Right lobe of liver (tissue), 6 donors: ENCODE data around the gene NDUFV2. TPM values are rescaled to one million over a fixed set of nuclear protein-coding genes. Genes with fewer than 3 reads are reported as not detected.

ENCODE experiments used
- ATAC-seq, 4 donors: fragments of 200-7000 bp; cut with Tn5 transposase; one replicate each; pipeline ENCODE4 v1.9.1; 2020; ENCODE audit warnings: mild to moderate bottlenecking in 4 of 4, moderate library complexity in 4 of 4
- DNase-seq, 3 donors: peaks; one replicate each; pipeline ENCODE4 v3.0.0-alpha.2; 2020
- H3K27ac ChIP-seq, 3 donors: fragments of 200-600 bp; one replicate each; pipeline ENCODE4 v1.8.0; 2022
- H3K27me3 ChIP-seq, 2 donors: fragments of 200-600 bp; one replicate each; pipeline ENCODE4 v1.8.0; 2022
- H3K36me3 ChIP-seq, 4 donors: fragments of 200-600 bp; sonication (generic) in 1 of 4; one replicate each; pipeline versions ENCODE4 v1.5.1 to v1.8.0; 2017 to 2022; ENCODE audit warnings: control low read depth in 1 of 4
- H3K4me1 ChIP-seq, 4 donors: fragments of 200-600 bp; sonication (generic) in 1 of 4; one replicate each; pipeline versions ENCODE4 v1.5.1 to v1.8.0; 2017 to 2022; ENCODE audit warnings: control low read depth in 1 of 4
- H3K4me3 ChIP-seq, 3 donors: fragments of 200-600 bp; one replicate each; pipeline ENCODE4 v1.8.0; 2022
- H3K9me3 ChIP-seq, 4 donors: fragments of 200-600 bp; sonication (generic) in 1 of 4; one replicate each; pipeline versions ENCODE4 v1.5.1 to v1.8.0; 2017 to 2022; ENCODE audit warnings: control low read depth in 1 of 4
- CTCF ChIP-seq, 4 donors: fragments of 200-600 bp in 3 of 4; fragments of 450-650 bp in 1 of 4; IDR thresholded peaks; one replicate each; pipeline versions ENCODE4 v1.5.1 to v1.8.0; 2016 to 2022; ENCODE audit warnings: antibody characterized with exemption in 4 of 4, mild to moderate bottlenecking in 2 of 4
- POLR2A ChIP-seq: fragments of 450-650 bp; IDR thresholded peaks from one replicate; pipeline ENCODE4 v1.6.1; 2017; ENCODE audit warnings: antibody characterized with exemption, mild to moderate bottlenecking
- WGBS: methylation state at CpG from one replicate; pipeline ENCODE4 v1.1.6; 2018; ENCODE audit warnings: low coverage, low lambda C conversion rate; ENCODE audit not compliant: insufficient coverage; ENCODE audit errors: missing lambda C conversion rate; 5-methylcytosine and 5-hydroxymethylcytosine counted together
- intact Hi-C, 2 donors: fragments of 100-400 bp; cut with DNase I; formaldehyde crosslinking; loops; one replicate each; pipeline versions ENCODE4 v1.11.2 to v1.14.1; 2022
- total RNA-seq, 6 experiments: library from RNA; depleted of rRNA in 2 of 6; stranded (reverse); fragments of >200 nt in 2 of 6; fragmentation: NEBNext Ultra II Directional in 3 of 6; extraction: Animal tissue kit (Norgen Biotek cat#: 25700) in 3 of 6; gene quantifications; one replicate each; pipeline versions ENCODE4 v1.1.0 to v1.2.4, GENCODE V29; 2016 to 2023
- donor health status: DM: no; HTN: yes; CAD: no.
- donor health status: DM: no; HTN: no; CAD: no.
- donor health status: DM: no; HTN: no; CAD: no.
- donor health status: DM: no; HTN: yes; CAD: no.
- donor health status: DM: no; HTN: yes; CAD: no.

The NDUFV2 gene
- total RNA-seq, 6 experiments from 2014 or later, result 164 to 236 (median 183) TPM

GRCh38 chr18:9066358-9066757 lies 36.1 kb upstream of the NDUFV2 start:
- H3K27ac ChIP-seq, result peak overlapping the region in 1 of 3 donors; percentile 31
- ATAC-seq (no peak), DNase-seq (no peak)
- intact Hi-C loops, result no loop called here
- TF ChIP-seq POLR2A (no peak), CTCF (IDR thresholded peaks at IDR 0.05) (no peak)
- H3K27me3 ChIP-seq, result no peaks in the 10 kb centered on the region
- no peak overlapping the region for H3K4me3 ChIP-seq
- H3K9me3 ChIP-seq, result no peaks in the 10 kb centered on the region
- 83% methylated on average over 4 of the region's 4 CpGs for WGBS
- no peaks in the 10 kb centered on the region for H3K36me3 ChIP-seq
- H3K4me1 ChIP-seq, result peaks cover 0 to 37% (median 0%) of the 10 kb centered on the region in 4 donors

GRCh38 chr18:9066817-9067306 lies 35.6 kb upstream of the NDUFV2 start:
- intact Hi-C loops, result no loop called here
- H3K4me1 ChIP-seq, result peaks cover 0 to 37% (median 2%) of the 10 kb centered on the region in 4 donors
- peak overlapping the region in 1 of 3 donors; percentile 63 for H3K27ac ChIP-seq
- H3K4me3 ChIP-seq, result no peak overlapping the region
- H3K27me3 ChIP-seq, result no peaks in the 10 kb centered on the region
- H3K36me3 ChIP-seq, result no peaks in the 10 kb centered on the region
- TF ChIP-seq POLR2A, result no peak
- no peak for TF ChIP-seq CTCF (IDR thresholded peaks at IDR 0.05)
- WGBS, result 97% methylated on average over 2 of the region's 5 CpGs
- H3K9me3 ChIP-seq, result no peaks in the 10 kb centered on the region
- no peak for DNase-seq
- peak in 1 of 4 donors; percentile 7 for ATAC-seq

GRCh38 chr18:9067823-9068222 lies 34.7 kb upstream of the NDUFV2 start:
- H3K9me3 ChIP-seq, result no peaks in the 10 kb centered on the region
- DNase-seq (peak in 2 of 3 donors; percentile 69 to 84), ATAC-seq (peak; percentile 90 to 95 (median 93))
- 36% methylated on average over 5 of the region's 6 CpGs for WGBS
- H3K36me3 ChIP-seq, result no peaks in the 10 kb centered on the region
- no peaks in the 10 kb centered on the region for H3K27me3 ChIP-seq
- H3K27ac ChIP-seq, result peak overlapping the region; percentile 65 to 76 (median 75)
- intact Hi-C loops, result no loop called here
- peaks cover 0 to 38% (median 4%) of the 10 kb centered on the region in 4 donors for H3K4me1 ChIP-seq
- TF ChIP-seq POLR2A (no peak), CTCF (IDR thresholded peaks at IDR 0.05) (no peak)
- no peak overlapping the region for H3K4me3 ChIP-seq

GRCh38 chr18:9068346-9068745 lies 34.2 kb upstream of the NDUFV2 start:
- intact Hi-C loops, result no loop called here
- 83% methylated on average over 2 of the region's 2 CpGs for WGBS
- no peaks in the 10 kb centered on the region for H3K36me3 ChIP-seq
- H3K27me3 ChIP-seq, result no peaks in the 10 kb centered on the region
- peaks cover 0 to 41% (median 6%) of the 10 kb centered on the region in 4 donors for H3K4me1 ChIP-seq
- ATAC-seq, result peak in 2 of 4 donors; percentile 3 to 41
- no peaks in the 10 kb centered on the region for H3K9me3 ChIP-seq
- H3K27ac ChIP-seq, result peak overlapping the region; percentile 65 to 76 (median 75)
- DNase-seq, result no peak
- no peak for TF ChIP-seq CTCF (IDR thresholded peaks at IDR 0.05)
- TF ChIP-seq POLR2A, result no peak
- H3K4me3 ChIP-seq, result no peak overlapping the region
